Mesodermal cell (in vitro differentiated cells): ENCODE data around the gene NUDT19. TPM values are rescaled to one million over a fixed set of nuclear protein-coding genes. Genes with fewer than 3 reads are reported as not detected.
A peak's percentile ranks its signal among the peaks of the same experiment; 100 is the strongest.
"Not testable (repeated sequence)": the region's sequence is repeated elsewhere in the genome, so short reads cannot be mapped to it uniquely, and the experiment has no call there.

Source experiments
- H3K27ac ChIP-seq: 2 replicates; pipeline ENCODE4 v1.7.0; 2013; ENCODE audit warnings: mild to moderate bottlenecking, low read depth, low read length, moderate library complexity; ENCODE audit not compliant: severe bottlenecking
- H3K36me3 ChIP-seq: 2 replicates; pipeline ENCODE4 v1.7.1; 2013; ENCODE audit warnings: mild to moderate bottlenecking, low read length, moderate library complexity; ENCODE audit not compliant: control insufficient read depth, insufficient read depth
- H3K4me1 ChIP-seq: one replicate; pipeline ENCODE4 v1.7.1; 2013; ENCODE audit warnings: mild to moderate bottlenecking, low read length; ENCODE audit not compliant: insufficient read depth, control insufficient read depth, poor library complexity, severe bottlenecking
- H3K4me3 ChIP-seq: 2 replicates; pipeline ENCODE4 v1.7.0; 2013; ENCODE audit warnings: low read length, control low read depth, mild to moderate bottlenecking; ENCODE audit not compliant: insufficient read depth, poor library complexity, severe bottlenecking; ENCODE audit errors: extremely low read depth
- H3K9me3 ChIP-seq: 2 replicates; pipeline ENCODE4 v1.7.1; 2013; ENCODE audit warnings: mild to moderate bottlenecking, low read length, moderate library complexity; ENCODE audit not compliant: control insufficient read depth
- WGBS, 2 experiments: methylation state at CpG; one replicate each; pipeline ENCODE4 v1.1.5; 2013; ENCODE audit warnings: missing lambda C conversion rate in 2 of 2; ENCODE audit not compliant: insufficient coverage in 2 of 2; 5-methylcytosine and 5-hydroxymethylcytosine counted together
- polyA plus RNA-seq, 2 experiments: library from polyadenylated mRNA; stranded (reverse); fragments of 50-300 nt; gene quantifications; one replicate each; pipeline ENCODE4 v1.2.3, GENCODE V29; 2013

NUDT19 gene
- 3.6 TPM for polyA plus RNA-seq (2013, experiment 1 of 2)
- 4.6 TPM for polyA plus RNA-seq (2013, experiment 2 of 2)

- peaks cover 11% of the 10 kb centered on the region for H3K9me3 ChIP-seq
- H3K36me3 ChIP-seq: no peaks in the 10 kb centered on the region
- no peaks in the 10 kb centered on the region for H3K4me1 ChIP-seq
- H3K27ac ChIP-seq: peak within 1 kb of the TSS; percentile 16
- 21 to 27% methylated on average over 21 to 29 of the region's 32 CpGs for WGBS, 2 experiments
- peak within 1 kb of the TSS; percentile 44 for H3K4me3 ChIP-seq
Observed at GRCh38 chr19:32691291-32691951, at the start of gene NUDT19. Gene NUDT19, plus strand, starts transcription at chr19:32691821. Its CDS starts 140 bp downstream, at chr19:32691961.

DNA sequence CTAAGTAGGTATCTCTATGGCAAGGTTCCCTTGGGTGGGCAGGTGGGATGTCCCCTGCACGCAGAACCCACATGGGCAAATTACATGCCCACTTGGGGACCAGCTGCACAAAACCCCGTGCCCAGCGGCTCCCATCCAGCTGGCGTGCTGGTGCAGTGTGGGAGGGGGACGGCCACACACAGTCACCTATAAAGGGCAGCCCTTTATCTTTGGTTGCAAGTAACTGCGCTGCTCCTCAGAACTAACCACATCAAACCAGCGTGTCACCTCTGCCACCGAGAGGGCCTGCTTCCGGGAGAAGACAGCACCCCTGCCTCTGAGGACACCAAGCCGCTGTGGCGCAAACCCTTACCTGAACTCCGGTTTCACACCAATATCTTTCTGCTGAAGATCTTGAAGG, 48.9 kb upstream of the NUDT19 start:
- Histone ChIP-seq H3K4me3 (no peak overlapping the region), H3K36me3 (peaks cover 78% of the 10 kb centered on the region)
- whole genome bisulfite sequencing, 2 experiments: 89 to 94% methylated on average over 7 to 8 of the region's 12 CpGs

GRCh38 chr19:32646556-32646955, 45.1 kb upstream of the NUDT19 start:
- no peaks in the 10 kb centered on the region for H3K9me3 ChIP-seq
- WGBS, 2 experiments: 87 to 95% methylated on average over 3 to 6 of the region's 6 CpGs
- no peaks in the 10 kb centered on the region for H3K4me1 ChIP-seq
- H3K27ac ChIP-seq: no peak overlapping the region
- peaks cover 63% of the 10 kb centered on the region for H3K36me3 ChIP-seq
- H3K4me3 ChIP-seq: no peak overlapping the region

More for the DNA sequence above, 48.9 kb upstream of the NUDT19 start:
- Histone ChIP-seq H3K9me3 (no peaks in the 10 kb centered on the region), H3K27ac (no peak overlapping the region), H3K4me1 (no peaks in the 10 kb centered on the region)

DNA sequence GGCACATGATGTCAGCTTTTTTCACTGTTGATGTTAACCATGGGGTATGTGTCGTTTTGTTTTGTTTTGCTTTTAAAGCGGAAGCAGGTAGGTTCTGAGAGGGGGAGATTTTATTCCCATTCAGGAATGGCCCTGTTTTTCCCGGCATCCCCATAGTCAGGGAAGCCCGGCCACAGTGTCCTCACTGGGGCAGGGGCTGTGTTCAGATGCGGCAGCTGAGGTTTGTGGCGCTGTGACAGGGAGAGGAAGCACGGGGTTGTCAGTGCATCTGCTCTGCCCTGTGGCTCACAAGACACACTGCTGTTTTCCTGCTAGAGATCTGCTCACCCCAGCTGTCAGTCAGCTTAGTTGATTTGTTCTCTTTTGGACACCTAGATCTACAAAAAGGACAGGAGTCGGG, 44.3 kb upstream of the NUDT19 start:
- peaks cover 2% of the 10 kb centered on the region for H3K4me1 ChIP-seq
- H3K9me3 ChIP-seq: no peaks in the 10 kb centered on the region
- peaks cover 56% of the 10 kb centered on the region for H3K36me3 ChIP-seq
- 91 to 94% methylated on average over 7 of the region's 8 CpGs for WGBS, 2 experiments
- no peak overlapping the region for H3K4me3 ChIP-seq
- no peak overlapping the region for H3K27ac ChIP-seq

- 97 to 99% methylated on average over 5 to 7 of the region's 11 CpGs for WGBS, 2 experiments
- no peaks in the 10 kb centered on the region for H3K9me3 ChIP-seq
- peaks cover 2% of the 10 kb centered on the region for H3K4me1 ChIP-seq
- H3K36me3 ChIP-seq: peaks cover 33% of the 10 kb centered on the region
- H3K27ac ChIP-seq: no peak overlapping the region
- no peak overlapping the region for H3K4me3 ChIP-seq
Observed at GRCh38 chr19:32649751-32650150, 41.9 kb upstream of the NUDT19 start.

- H3K9me3 ChIP-seq: no peaks in the 10 kb centered on the region
- no peak overlapping the region for H3K4me3 ChIP-seq
- peaks cover 31% of the 10 kb centered on the region for H3K36me3 ChIP-seq
- 83 to 94% methylated on average over 2 to 3 of the region's 5 CpGs for WGBS, 2 experiments
- H3K27ac ChIP-seq: no peak overlapping the region
- peaks cover 2% of the 10 kb centered on the region for H3K4me1 ChIP-seq
Observed at GRCh38 chr19:32650671-32651070, 41.0 kb upstream of the NUDT19 start.

DNA sequence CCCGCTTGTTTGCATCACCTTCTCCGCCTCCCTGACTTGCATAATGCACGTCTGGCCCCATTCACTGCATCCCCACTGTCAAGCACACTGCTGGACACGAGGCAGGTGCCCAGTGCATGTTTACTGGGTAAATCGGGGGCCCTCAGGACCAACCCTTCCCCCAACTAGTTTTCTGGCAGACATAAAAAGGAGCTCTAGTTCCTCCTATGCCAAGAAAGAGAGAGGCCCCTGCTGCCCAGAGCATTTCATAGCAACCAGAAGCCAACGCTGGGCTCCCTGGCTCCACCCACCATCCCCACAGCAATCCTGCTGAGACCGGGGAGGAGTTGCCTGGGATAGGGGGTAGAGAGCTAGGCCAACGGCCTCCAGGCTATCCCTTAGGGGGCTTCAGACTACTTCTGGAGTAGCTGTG, 39.9 kb upstream of the NUDT19 start:
- H3K27ac ChIP-seq: no peak overlapping the region
- peaks cover 2% of the 10 kb centered on the region for H3K4me1 ChIP-seq
- H3K9me3 ChIP-seq: no peaks in the 10 kb centered on the region
- peaks cover 29% of the 10 kb centered on the region for H3K36me3 ChIP-seq
- H3K4me3 ChIP-seq: no peak overlapping the region
- 66 to 100% methylated on average over 2 to 6 of the region's 8 CpGs for WGBS, 2 experiments

DNA sequence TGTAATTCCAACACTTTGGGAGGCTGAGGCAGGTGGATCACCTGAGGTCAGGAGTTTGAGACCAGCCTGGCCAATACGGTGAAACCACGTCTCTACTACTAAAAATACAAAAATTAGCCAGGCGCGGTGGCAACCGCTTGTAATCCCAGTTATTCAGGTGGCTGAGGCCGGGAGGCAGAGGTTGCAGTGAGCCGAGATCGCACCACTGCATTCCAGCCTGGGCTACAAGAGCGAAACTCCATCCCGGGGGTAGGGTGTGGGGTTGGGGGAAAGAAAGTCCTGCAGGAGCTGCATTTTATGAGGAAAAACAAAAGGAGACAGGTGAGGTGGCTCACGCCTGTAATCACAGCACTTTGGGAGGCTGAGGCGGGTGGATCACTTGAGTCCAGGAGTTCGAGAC, 39.3 kb upstream of the NUDT19 start:
- WGBS, 2 experiments: 92 to 96% methylated on average over 10 to 12 of the region's 13 CpGs
- H3K36me3 ChIP-seq: peaks cover 31% of the 10 kb centered on the region
- H3K4me1 ChIP-seq, H3K4me3 ChIP-seq, H3K9me3 ChIP-seq, H3K27ac ChIP-seq: not testable (repeated sequence)

DNA sequence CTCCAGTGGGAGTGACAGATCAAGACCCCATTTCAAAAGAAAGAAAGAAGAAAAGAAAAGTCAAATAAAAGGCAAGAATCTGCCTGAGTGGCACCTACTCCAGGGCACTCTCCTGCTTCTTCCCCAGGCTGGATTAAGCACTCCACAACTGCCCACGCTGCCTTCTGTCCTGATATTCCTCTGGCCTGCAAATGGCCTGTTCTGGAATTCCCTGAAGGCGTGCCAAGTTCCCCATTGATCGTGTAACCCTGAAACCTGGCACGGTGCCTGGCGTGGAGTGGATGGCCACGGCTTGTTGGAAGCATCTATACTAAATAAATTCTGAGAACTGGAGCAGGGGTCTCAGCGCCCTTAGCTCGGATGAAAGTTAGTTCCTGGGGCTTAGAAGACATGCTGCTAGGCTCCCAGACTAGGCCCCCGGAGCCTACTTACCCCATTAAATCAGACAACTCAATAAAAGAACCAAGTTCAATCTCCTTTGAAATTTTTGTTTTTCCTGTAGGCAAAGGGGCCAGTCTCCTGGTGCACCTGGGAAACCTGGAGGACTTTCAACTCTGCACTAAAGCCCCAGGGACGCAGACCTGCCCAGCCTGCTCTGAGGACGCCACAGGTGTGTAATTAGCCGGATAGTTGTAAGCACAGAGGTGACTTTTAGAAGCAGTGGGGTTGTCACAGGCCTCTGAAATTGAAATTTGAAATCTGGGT, 38.6 kb upstream of the NUDT19 start:
- H3K4me1 ChIP-seq: peaks cover 2% of the 10 kb centered on the region
- no peak overlapping the region for H3K27ac ChIP-seq
- no peak overlapping the region for H3K4me3 ChIP-seq
- peaks cover 32% of the 10 kb centered on the region for H3K36me3 ChIP-seq
- no peaks in the 10 kb centered on the region for H3K9me3 ChIP-seq
- 91 to 94% methylated on average over 10 of the region's 12 CpGs for WGBS, 2 experiments

DNA sequence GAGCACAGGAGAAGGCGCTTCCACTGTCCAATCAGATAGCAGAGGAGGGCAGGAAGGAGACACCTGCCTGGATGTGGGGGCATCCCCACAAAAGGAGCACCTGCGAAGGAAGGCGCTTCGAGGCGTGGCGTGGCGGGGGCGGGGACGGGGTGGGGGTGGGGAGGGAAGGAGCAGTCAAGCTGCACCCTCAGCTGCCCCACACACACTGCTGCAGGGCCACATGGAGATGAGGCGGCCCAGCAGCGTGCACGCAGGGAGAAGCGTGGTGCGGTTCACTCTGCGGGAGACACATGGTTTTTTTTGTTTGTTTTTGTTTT, 38.1 kb upstream of the NUDT19 start:
- no peaks in the 10 kb centered on the region for H3K9me3 ChIP-seq
- H3K36me3 ChIP-seq: peaks cover 32% of the 10 kb centered on the region
- H3K4me3 ChIP-seq: no peak overlapping the region
- no peak overlapping the region for H3K27ac ChIP-seq
- 93 to 100% methylated on average over 4 to 10 of the region's 15 CpGs for WGBS, 2 experiments
- peaks cover 2% of the 10 kb centered on the region for H3K4me1 ChIP-seq

DNA sequence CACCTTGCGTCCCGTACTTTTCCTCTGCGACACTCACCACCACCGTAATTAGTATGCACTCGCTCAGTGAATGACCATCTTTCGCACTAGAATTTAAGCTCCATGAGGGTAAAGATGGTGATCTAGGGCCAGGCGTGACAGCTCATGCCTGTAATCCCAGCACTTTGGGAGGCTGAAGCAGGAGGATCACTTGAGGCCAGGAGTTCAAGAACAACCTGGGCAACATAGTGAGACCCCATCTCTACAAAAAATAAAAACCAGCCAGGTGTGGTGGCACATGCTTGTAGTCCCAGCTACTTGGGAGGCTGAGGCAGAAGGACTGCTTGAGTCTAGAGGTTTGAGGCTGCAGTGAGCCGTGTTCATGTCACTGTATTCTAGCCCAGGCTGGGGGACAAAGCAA, 35.2 kb upstream of the NUDT19 start:
- H3K9me3 ChIP-seq, H3K27ac ChIP-seq, H3K4me3 ChIP-seq, H3K4me1 ChIP-seq: not testable (repeated sequence)
- H3K36me3 ChIP-seq: peaks cover 24% of the 10 kb centered on the region
- 92 to 95% methylated on average over 6 to 8 of the region's 8 CpGs for WGBS, 2 experiments
